ENCODE data around the gene PFKFB2.
"Not testable (repeated sequence)": the region's sequence is repeated elsewhere in the genome, so short reads cannot be mapped to it uniquely, and the experiment has no call there.

PFKFB2 gene

DNA sequence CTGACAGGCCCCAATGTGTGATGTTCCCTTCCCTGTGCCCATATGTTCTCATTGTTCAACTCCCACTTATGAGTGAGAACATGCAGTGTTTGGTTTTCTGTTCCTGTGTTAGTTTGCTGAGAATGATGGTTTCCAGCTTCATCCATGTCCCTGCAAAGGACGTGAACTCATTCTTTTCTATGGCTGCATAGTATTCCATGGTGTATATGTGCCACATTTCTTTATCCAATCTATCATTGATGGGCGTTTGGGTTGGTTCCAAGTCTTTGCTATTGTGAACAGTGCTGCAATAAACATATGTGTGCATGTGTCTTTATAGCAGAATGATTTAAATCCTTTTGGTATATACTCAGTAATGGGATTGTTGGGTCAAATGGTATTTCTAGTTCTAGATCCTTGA, 11.7 kb upstream of the PFKFB2 start:
- not testable (repeated sequence) for DNase-seq

DNA sequence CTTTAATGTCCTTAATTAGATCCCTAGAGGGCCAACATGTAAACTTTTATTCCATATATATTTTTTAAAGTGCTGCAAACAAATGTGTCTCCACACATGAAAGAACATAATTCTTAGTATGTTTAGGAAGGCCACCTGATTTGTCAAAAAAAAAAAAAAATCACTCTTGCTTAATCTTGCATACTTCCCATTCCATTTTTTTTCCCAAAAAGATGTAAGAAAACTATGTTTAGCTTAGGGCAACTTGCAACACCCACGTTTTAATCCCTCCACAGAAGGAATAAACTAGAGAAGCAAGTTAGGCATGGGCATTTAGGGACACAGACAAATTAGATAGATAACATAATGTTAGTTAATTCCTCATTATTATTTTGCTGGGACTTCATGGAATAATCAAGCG, 7.6 kb upstream of the PFKFB2 start:
- DNase-seq = no peak

DNA sequence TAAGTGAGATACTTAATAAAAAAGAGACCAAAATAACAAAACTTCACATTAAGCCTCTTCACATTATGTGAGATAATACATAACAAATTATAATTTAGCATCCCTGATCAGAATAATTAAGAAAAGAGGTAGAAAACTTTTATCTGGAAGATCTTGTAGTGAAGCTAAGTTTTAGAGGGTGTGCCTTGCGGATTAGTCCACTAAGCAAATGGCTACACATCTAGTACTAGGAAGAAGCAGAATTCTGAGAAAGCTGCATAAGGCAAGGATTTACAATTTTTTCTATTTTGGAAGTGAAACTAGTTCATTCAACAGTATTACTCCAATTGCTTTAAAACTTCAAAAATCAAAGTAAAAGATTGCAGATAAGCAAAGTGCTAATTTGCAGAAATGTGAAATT, 5.6 kb upstream of the PFKFB2 start:
- no peak for DNase-seq

DNA sequence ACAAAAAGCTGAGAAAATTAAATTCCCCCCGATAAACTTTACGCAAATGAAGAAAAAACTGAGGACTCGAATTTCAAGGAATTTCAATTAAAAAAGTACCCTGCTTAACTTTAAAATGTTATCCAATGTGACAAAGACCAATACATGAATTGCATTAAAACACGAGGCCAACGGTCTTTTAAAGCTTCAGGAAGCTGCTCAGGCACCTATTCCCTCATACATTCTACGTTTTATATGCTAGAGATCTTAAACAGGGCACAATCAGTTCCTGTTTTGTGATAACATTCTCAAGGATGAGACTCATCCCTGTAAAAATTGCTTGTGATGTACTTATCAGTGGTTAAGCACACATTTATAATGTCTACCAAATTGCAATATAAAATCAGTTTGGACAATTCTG, 5.0 kb upstream of the PFKFB2 start:
- no peak for DNase-seq

DNA sequence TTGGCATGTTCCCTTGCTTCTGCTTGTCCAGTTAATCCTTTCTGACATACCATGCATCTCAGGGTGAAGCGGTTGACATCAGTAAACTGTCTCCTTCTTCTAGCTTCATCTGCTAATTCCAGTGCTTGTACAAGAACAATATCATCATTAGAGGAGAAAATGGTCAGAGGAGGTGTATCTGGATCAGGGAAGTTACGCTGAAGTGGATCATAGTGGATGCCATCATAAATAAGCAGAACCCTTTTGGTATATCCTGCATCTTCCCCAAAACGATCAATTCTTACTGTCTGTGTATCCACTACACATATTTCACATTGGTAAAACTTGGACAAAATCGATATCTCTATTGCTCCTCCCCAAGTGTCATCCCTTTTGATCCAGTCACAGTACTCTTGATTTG, 4.0 kb upstream of the PFKFB2 start:
- DNase-seq = no peak

DNA sequence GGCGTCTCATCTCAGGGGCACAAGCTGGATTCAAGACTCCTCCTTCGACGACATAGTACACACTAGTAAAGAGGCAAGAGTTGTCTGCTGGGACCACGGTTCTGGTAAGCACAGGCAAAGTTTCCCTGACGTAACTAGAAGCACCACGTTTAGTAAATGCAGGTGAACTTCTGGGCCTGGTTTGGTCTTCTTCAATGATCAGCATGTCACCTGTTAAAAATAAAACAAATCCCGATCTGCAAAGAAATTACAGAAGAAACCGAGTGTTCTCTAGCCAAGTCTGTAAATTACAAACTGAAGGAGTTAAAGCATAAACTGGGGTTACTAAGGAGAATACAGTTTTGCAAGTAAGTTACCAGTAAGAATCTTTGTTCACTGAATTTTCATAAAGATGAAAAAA, 3.6 kb upstream of the PFKFB2 start:
- DNase-seq = no peak

DNA sequence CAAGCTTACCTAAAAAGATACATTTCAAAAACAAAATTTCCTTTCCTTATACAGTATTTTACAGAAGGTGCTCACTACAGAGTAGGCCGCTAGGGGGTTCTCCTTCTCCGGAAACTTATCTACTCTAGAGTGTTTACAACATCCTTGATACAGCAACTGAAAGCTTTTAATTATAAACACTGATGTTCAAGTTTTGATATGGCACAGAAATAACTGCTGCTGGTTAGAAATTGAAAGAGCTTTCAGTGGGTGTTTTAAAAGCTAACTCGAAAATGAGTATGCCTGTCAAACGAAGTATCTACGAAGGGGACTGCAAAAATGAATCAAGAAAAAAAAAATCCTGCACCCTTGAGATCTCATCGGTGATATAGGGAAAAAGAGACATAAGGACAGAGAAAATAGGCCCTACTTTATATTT, 3.1 kb upstream of the PFKFB2 start:
- peak; percentile 46 for DNase-seq

DNA sequence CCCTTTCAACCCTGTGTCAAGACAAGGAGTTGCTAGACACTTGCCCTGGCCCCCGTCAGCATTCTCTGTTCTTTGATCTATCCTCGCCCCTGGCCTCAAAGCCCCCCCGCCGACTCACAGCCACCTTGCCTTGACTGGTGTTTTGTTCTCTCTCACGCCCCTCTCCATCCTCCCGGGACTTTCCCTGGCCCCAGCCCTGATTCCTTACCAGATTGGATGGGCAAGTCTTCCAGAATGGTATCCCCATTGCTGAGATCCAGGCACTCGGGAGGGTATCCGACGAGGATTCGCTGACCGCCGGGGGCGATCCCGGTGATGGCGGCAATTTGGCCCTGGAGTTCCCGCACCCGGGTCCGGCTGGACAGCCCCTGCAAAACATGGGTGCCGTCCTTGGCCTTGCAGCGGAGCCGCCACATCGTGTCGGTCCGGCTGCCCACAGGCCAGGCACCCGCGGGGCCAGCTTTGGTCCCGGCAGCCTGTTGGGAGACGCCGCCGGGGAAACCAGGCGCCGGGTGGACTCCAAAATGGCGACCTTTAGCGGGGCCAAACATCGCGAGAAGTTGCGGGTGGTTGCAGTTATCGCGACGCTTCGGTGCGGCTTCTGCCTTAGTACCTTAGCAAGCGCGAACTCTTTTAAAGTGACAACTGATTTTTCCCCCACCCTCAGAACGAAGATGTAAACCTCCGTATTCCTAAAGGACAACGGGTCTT, 2.4 kb upstream of the PFKFB2 start:
- peak; percentile 91 for DNase-seq

DNA sequence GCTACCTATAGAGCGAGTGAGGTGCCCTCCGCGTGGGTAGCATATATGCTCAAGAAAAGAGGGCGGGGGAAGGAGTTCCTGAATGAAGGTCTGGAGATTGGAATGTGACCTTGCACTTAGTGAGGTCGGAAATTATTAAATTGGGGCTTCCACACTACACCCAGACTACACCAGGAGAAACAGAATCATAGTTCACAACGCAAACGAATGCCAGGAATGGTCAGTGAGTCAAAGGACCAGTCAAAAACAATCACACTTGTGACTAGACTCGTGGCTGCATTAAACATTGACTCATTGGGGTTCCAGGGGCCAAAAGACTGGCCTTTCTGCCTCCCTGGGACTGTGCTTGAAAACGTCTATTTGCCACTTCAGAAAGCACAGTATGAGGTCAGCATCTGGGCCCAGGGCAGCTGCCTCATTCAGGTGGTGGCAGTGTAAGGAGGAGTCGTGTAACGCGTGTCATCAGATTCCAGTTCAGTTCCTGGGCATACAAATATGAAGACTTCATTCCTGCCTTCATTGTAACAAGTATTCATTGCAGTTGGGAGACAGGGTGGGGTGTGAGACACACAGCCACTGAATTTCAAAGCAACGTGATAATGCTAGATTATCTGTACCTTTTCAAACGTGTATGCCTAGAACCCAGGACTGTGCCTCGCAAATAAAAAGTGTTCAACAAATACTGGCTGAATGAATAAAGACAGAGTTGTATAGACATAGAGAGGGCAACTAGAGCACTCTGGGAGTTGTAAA, 1.7 kb upstream of the PFKFB2 start, which contains the start of gene YOD1:
TSS of gene YOD1 (minus strand) at position 18 of the 753 bp plus-strand sequence. CDS start 178 bp downstream, outside the sequence.
- DNase-seq = peak; percentile 13

DNA sequence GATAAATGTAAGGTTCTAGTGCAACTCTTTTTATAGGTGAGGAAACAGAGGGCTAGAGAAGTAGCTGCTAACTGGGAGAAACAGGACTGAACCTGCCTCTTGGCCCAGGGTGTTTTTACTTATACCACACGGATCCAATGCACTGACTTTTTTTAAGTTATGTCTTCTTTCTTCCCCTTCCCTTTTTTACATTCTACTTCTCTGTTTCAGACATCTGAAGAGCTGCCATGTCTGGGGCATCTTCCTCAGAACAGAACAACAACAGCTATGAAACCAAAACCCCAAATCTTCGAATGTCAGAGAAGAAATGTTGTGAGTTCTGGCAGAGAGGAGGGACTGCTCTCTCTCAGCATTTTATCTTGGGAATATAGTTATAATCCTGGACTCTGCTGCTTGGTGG, 1.4 kb downstream of the PFKFB2 start:
- no peak for DNase-seq

DNA sequence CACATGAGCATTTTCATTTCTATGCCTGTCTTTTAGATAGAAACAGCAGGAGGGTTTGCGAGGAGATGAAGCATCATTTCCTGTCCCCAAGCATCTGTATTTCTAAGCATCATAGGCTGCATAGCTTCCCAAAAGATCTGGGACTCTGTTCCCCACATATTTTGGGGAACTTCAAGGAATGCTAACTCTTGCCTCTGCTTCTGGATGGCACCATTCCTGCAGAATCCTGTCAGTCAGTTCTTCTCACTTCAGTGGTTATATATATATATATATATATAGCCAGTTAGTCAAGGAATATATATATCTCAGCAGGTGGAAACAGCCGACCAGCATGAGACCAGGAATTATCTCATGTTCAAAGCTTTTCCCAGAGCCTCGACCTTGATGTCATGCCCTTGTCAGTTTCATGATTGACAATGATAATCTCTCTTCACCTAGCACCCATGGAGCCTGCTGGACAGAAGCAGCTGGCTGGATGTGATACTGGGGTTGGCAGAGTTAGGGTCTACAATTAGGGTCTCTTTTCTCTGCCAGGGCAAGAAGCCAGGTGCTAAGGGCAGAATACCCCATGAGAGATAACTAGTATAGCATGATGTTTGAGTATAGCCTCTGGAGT, 2.4 kb downstream of the PFKFB2 start:
- DNase-seq = no peak

DNA sequence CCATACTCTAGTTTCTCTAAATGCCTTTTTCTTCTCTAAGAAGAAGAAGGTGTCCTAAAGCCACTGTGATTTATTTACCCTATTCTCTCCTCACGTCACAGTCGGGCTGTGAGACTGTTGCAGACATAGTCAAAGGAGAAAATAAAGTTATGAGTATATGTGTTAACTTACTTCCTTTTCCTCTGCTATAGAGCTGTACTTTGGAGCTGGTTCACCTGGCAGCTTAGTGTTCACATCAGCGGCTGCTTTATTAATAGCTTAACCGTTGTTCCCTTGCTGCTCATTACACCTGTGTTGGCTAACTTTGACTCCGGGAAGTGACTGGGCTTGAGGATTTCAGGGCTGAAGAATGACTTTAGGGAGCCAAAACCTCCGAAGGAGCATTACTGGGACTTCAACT, 3.6 kb downstream of the PFKFB2 start:
- no peak for DNase-seq

DNA sequence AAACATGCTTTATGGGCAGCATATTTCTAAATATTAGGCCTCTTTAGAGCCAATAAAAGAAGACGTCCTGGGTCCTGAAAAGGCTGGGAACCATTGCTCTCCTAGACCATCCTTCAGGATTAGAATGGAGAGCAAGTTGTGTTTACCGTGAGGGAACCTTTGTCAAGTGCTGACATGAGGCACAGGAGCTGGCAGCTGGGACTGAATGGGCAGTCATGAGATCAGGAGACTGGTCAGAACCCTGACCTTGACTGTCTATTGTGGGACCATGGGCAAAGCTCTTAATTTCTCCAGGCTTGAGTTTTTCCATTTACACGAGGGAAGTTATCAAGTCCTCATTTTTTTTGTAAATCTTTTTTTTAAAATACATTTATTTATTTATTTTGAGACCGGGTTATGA, 5.2 kb downstream of the PFKFB2 start:
- no peak for DNase-seq

DNA sequence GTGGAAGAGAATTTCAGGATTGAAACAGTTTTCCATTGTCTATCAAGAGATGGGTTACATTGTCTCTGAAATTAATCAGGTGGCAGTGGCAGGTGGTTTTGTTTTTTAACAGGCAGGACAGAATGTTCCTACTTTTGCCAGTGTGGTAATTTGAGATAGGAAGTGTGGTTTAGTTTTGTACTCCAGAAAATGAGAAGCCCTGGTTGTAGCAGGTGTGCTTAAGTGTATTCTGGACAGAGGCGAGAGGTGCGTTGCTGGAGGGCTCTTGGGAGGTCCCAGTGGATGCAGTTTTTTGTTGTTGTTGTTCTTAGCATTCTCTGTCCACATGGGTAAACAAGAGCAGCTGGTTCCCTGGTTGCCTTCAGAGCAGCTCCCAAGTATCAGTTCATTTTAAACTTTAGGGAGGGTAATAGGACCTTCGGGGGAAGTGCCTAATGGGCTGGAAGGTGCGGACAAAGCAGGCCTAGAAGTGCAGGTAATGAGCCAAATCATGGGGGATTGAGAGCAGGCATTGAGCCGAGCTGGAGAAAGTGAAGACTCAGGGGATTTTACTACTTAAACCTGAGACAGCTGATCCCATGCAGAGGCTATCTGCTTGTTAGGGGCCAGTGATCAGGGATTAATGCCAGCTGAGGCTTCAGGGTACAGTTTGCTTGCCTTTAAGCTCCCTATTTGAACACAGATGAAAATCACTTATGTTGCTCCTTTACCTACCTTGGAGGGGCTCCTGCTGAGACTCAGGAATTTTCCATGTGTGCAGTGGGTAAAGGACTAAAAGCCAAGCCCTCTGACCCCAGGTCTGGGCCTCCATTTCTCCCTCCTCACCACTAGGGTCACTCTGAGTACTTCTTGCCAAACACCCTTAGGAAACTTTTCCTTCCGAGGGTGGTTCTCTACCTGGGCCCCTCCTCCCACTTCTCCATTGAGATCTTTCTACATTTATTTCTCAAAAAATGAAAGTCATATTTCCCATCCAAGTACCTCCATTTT, 6.1 kb downstream of the PFKFB2 start:
- DNase-seq = no peak

DNA sequence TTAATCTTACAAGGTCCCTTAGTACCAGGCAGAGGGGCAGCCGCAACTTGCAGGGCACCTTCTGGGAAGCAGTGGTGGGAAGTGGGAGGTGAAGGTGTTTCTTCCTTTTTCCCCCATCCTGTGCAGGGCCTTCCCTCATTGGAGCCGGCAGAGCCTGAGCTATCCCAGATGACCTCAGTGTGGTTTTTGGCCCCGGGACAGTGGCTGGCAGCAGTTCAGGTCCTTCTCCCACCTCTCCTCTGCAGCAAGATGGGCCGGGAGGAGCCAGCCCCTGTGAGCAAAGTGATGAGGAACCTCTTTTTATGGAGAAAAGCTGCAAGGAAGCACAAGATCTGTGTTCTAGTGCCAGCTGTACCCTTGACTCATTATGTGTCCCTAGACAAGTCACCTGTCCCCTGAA, 6.8 kb downstream of the PFKFB2 start:
- no peak for DNase-seq

DNA sequence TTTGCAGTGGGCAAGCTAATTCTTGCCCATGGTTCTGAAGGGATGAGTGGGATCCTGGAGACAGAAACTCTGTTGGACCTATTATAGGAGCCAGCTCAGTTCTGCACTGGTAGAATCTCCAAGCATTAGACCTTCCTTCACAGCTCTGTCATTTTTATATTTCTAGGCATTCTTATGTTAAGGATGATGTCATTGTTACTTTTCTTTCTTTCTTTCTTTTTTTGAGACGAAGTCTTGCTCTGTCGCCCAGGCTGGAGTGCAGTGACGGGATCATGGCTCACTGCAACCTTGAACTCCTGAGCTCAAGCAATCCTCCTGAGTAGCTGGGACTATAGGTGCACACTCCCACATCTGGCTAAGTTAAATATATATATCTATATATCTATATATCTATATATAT, 7.5 kb downstream of the PFKFB2 start:
- DNase-seq = no peak

DNA sequence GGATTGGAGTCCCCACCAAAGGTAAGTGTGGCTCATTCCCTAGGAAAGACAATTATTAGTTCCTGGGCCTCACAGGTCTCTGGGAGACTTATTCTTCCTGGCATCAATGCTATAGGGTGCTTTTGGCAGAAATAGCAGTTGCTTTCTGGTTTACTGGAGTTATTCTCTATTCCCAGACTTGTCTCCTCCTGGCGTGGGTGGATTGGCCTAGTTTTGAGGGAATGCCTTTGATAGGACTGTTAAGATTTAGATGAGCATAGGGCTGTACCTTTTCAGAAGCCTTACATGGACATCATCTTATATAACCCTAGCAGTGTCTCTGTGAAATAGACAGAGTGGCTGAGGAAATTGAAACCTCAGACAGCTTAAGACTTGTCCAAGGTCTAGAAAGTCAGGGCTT, 9.0 kb downstream of the PFKFB2 start:
- no peak for DNase-seq

DNA sequence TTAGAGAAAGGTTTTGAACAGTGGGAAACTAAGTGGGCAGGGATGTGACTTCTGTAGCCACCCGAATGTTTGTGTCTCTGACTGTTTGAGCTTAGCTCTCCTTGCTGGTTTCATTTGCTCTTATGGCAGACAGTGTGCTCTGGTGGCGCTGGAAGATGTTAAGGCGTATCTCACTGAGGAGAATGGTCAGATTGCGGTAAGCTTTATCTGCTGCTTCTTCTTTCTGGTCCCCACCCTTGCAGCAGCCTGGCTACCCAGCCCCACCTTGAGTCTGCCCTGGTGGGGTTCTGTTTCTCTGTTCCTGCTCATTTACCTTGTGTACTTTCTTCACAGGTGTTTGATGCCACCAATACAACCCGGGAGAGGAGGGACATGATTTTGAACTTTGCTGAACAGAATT, 9.9 kb downstream of the PFKFB2 start:
- no peak for DNase-seq

DNA sequence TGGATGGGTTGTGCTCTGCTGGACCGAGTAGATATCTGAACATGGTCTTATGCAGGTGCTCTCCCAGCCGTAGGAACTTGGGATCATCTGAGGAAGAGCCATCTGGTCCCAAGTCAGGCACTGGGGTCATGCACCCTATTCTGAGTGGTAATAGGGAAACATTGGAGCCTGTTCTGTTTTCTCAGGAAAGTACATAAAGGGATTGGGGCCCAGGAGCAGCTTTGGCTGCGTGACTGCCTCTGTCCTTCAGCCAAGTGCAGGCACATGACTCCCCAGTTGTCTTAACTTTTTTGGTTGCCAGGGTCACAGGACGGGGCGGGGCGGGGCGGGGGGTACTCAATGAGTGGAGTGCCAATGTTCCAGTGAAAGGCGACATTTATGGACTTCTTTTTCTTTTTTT, 11.5 kb downstream of the PFKFB2 start:
- DNase-seq = no peak

DNA sequence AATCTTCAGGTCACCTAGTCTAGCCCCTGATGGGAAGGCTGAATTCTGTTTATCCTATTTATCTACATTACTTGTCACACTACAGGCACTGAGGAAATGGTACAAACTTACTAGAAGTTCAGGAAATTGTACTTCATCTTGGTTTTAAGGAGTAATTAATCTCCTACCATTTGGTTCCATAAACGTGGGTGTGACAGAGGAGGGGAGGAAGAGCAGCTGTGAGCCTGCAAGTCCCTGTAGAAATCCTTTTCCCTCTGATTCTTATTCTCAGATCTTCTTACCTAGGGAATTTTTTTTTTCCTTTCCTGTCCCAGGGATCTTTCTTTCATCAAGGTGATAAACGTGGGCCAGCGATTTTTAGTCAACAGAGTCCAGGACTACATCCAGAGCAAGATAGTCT, 14.1 kb downstream of the PFKFB2 start:
- no peak for DNase-seq

DNA sequence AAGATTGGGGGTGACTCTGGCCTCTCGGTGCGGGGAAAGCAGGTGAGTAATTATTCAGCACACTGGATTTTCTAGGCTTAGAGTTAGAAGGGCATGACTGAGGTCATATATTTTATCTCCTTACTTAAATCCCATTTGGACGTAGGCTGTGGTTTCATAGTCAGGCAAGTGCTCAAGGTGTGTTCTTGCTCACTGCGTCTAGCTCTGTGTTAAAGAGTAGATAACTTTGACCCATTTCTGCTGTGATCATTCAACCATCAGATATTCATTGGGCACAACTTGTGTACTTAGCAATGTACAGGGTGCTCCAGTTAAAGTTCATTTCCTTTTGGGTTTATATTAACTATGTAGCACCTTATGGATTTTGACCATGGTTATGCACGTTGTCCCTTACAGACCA, 14.6 kb downstream of the PFKFB2 start:
- no peak for DNase-seq

DNA sequence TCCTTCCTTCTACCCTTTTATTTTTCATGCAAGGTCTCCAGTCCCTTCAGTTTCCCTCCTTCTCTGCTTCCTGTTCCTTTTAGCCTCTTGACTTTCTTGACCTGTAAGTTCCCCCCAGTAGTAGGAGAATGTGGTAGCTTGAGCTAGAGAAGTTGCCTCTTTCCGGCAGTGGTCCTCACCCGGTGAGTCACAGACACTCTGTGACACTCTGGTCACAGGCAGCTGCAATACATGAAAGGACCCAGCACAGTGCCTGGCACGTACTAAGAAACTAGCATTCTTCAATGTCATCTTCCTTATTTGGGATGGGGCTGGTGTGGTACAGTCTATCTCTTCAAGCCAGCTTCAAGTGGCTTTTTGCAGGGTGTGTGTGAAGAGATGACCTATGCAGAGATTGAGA, 16.0 kb downstream of the PFKFB2 start:
- DNase-seq = no peak

Measured in stimulated activated CD4-positive, alpha-beta T cell treated with anti-CD3 and anti-CD28 coated beads, Interleukin-1b, Interleukin-23, amount 100 ng/mL, for 48 hours (primary cell).